ENCODE data around the gene UST.
"Not testable (repeated sequence)": the region's sequence is repeated elsewhere in the genome, so short reads cannot be mapped to it uniquely, and the experiment has no call there.

UST gene

DNA sequence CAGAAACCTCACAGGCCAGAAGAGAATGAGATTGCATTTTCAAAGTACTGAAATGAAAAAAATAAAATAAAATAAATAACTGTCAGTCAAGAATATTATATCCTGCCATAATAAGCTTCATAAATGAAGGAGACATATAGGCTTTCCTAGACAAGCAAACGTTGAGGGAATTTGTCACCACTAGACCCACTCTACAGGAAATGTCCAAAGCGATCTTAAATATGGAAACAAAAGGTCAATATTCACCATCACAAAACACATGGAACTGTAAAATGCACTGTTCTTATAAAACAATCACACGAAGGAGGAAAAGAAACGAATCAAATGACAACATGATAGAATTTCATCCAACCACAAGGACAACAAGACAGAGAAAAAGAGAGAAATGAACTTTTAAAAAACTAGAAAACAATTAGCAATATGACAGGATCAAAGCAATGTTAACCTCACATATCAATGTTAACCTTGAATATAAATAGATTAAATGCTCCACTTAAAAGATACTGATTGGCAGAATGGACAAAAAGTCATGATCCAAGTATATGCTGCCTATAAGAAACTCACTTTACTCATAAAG is 352.0 kb downstream of the UST start:
- no peak for DNase-seq

DNA sequence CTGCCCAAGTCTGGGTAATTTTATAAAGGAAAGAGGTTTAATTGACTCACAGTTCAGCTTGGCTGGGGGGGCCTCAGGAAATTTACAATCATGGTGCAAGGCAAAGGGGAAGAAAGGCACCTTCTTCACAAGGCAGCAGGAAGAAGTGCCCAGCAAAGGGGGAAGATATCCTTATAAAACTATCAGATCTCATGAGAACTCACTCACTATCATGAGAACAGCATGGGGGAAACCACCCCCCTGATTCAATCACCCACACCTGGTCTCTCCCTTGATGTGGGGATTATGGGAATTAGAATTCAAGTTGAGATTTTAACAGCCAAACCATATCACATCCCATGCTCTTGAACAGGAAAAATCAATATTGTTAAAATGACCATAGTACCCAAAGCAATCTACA is 355.5 kb downstream of the UST start:
- DNase-seq = no peak

DNA sequence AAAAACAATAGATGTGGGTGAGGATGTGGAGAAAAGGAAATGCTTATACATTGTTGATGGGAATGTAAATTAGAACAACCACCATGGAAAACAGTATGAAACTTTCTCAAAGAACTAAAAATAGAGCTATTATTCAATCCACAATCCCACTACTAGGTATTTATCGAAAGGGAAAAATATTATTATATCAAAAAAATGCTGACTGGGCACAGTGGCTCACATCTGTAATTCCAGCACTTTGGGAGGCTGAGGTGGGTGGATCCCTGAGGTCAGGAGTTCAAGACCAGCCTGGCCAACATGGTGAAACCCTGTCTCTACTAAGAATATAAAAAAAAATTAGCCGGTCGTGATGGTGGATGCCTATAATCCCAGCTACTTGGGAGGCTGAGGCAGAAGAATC is 357.1 kb downstream of the UST start:
- DNase-seq = not testable (repeated sequence)

DNA sequence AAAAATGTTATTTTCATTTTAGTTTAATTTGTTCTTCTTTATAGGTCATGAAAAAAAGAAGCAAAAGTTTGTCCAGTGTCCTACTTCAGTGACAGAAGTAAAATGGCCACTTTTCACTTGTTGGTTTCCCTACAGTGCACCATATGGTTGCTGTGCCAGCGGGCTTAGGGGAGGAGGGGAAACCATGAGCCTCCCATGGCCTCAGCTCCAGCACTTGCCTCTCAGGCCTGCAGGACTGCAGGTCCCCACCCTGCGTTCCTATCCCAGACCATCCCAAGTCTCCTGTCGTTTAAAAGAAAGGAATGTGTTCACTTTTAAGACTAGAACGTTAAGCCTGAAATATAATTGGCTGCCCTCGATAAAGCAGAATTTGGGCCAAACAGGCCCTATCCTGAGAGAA is 360.7 kb downstream of the UST start:
- DNase-seq = no peak

DNA sequence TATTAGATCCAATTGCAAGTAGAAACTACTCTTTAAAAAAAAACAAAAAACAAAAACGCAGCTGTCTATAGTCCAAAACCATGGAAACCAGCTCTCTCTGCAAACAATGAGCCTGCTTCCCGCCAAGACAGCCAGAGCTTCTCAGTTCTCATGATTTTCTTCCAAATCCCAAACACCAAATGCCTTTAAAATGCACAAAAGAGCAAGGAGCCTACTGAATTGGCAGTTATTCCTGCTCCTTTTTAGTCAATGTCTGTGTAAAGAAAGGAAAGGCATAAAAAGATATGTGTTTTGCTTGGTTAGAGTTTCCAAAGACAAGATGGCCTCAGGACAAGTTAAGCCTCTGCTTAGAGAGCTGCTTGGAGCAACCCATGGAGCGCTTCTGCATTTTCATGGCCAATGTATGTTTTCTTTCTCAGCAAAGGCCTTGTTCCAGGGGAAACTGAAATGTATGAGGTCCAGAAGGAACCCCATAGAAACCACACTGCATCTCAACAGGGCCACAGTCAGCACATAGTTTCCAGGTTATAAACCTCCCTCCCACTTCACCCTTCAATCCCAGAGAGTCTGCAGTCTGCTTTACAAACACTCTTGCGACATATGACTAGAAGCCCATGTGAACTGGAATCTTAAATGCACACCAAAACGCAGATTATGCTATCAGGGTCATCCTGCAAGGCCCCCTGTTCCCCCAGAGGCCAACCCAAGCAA is 361.4 kb downstream of the UST start:
- DNase-seq = no peak

DNA sequence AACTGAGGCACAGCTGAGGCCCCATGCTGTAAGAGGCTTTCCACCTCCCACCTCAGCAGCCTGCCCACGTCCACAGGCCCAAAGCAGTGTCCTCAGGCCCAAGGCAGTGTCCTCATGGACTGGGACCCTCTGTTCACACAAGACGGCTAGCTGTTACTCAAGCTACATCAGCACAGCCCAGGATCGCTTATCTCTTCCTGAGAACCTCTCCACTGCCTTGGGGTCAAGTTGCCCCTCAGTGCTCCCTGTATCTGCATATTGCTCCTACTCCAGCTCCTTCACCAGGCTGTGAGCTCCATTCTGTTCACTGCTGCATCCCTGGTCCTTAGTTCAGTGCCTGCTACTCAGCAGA is 361.9 kb downstream of the UST start:
- DNase-seq = no peak

DNA sequence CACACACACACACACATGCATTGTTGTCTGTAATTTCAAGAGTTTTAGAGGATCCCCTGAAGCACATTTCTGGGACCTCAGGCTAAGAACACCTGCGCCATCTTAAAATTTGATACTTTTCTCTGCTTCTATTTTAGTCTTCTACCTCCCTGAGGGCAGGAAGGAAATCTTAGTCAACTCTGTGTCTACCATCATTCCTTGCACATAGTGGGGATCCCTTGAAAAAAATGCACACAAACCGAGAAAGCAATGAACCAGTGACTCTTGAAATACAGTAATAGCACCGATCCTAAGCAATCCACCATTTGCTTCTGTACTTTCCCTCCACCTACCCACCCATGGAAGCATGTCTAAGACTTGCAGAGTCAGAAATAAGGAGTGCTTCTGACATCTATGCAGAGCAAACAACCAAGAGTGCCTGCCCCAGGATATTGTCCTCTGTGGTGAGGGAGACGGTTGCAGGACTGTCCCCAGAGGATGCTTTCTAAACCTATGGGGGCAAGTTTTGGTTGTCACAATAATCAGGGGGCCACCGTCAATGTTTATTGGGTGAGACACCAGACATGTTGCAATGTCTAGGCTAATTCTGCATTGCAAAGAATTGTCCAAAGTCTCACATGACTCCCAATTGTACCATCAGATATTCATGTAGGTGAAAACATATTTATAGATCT is 362.7 kb downstream of the UST start:
- no peak for DNase-seq

- DNase-seq = no peak
Observed at GRCh38 chr6:149111556-149112115, 364.8 kb downstream of the UST start.

GRCh38 chr6:149112976-149113375 is 366.1 kb downstream of the UST start:
- no peak for DNase-seq

GRCh38 chr6:149114167-149114566 is 367.3 kb downstream of the UST start:
- DNase-seq = no peak

GRCh38 chr6:149118737-149119653 is 372.2 kb downstream of the UST start:
- DNase-seq = no peak

DNA sequence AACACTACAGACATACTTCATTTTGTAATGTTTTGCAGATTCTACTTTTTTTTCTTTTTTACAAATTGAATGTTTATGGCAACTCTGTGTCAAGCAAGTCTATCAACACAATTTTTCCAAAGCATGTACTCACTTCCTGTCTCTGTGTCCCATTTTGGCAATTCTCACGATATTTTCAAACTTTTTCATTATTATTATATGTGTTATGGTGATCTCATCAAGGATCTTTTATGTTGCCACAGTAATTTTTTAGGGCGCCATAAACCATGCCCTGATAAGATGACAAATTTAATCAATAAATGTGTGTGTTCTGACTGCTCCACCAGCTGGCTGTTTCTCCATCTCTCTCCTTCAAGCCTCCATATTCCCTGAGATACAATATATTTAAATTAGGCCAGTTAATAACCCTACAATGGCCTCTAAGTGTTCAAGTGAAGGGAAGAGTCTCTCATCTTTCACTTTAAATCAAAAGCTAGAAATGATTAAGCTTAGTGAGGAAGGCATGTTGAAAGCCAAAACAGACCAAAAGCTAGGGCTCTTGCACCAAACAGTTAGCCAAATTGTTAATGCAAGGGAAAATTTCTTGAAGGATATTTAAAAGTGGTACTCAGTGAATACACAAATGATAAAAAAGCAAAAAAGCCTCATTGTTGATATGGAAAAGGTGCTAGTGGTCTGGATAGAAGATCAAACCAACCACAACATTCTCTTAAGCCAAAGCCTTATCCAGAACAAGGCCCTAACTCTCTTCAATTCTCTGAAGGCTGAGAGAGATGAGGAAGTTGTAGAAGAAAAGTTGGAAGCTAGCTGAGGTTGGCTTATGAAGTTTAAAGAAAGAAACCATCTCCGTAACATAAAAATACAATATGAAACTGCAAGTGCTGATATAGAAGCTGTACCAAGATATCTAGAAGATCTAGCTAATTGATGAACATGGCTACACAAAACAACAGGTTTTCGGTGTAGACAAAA is 376.3 kb downstream of the UST start:
- no peak for DNase-seq

DNA sequence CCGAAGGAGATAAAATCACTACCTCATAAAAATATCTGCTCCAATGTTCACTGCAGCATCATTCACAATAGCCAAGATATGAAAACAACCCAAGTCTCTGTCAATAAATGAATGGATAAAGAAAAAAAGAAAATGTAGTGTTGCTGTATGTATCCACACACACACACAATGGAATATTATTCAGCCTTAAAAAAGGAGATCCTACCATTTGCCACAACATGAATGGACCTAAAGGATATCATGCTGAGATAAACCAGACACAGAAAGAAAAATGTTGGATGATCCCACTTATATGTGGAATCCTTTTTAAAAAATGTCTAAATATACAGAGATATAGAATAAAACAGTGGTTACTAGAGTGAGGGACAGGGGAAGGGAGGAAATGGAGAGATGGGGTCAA is 378.5 kb downstream of the UST start:
- no peak for DNase-seq
